ENCODE measurements around the gene RAD9A.
A peak's percentile ranks its signal among the peaks of the same experiment; 100 is the strongest.

The RAD9A gene

DNA sequence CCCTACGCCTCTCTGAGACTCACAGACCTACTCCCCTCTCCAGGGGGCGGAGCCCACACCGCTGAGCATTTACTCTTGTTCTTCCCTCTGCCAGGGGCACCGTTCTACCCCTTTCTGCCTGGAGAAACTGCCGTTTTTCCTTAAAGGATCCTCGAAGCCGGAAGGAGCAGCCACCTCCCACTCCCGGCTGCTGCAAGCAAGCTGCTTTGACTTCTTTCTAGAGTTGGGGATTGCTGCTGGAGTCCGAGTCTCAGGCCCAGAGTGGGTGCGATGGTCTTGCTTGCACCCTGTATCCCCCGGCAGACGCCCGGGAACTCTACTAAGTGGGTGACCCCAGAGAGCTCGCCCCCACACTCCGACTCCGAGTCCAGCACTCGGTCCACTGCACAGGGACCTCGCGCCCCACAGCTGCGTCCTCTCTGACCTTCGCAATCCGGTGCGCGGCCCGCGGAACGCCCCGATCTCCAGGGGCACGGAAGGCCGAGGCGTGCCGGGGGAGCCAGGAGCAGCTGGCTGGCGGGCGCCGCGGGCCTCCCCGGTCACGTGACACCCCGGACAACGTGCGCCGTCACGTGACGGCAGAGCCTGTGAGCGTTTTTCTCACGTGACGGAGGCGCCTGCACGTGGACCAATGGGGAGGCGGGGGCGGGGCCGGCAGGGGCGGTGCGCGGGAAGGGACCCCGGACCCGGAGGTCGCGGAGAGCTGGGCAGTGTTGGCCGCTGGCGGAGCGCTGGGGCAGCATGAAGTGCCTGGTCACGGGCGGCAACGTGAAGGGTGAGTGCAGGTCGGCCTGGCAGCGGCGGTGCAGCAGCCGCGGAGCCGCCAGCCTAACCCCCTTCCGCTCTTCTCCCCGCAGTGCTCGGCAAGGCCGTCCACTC is at the start of gene RAD9A:
Gene RAD9A (plus strand): TSS at position 683 of the 879 bp plus-strand sequence. CDS start 59 bp downstream, at position 742.
- peak; percentile 96 for DNase-seq

DNA sequence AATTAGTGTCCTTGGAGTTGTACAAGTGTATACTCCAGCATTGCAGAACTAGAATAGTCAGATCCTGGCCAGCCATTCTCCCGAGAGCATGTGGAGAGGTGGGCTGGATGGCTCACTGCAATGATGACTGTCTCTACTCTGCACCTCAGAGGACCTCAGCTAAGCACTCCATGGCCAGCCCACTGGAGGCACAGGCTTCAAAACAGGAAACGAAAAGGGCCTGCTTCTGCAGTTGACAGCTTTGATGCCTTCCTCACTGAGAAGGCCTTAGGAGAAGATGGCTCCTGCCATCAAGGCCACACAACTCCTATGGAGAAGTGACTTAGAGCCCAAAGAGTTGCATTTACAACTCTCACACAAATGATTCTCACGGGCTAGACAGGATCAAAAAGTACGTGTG is 47.5 kb upstream of the RAD9A start:
- no peak for DNase-seq

DNA sequence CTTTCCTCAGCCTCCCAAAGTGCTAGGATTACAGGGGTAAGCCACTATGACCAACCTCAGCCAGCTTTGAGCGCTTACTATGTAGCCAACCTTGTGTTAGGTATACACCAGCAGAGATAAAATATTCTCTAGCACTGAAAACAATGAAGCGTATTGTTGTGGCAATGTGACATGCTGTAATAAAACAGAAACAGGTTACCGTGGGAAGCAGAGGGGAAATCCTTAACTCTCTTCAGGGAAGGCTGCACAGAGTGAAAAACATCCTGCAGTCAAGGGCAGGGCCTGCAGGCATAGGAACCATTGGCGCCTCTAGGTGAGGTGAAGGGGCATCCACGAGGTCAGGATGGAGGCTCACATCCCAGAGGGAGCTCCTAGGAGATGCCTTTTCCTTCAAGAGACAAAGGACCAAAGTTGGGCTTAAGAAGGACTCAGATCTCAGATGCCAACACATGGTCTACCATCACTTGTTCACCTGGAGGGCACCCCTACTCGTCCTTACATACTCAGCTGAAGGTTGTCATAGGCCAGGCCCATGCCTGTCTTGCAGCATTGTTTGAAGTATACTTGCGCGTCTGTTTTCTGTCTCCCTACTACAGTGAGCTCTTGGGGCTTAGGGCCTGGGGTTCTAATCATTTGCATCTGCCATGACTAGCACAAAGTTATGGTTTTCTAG is 46.4 kb upstream of the RAD9A start:
- no peak for DNase-seq

DNA sequence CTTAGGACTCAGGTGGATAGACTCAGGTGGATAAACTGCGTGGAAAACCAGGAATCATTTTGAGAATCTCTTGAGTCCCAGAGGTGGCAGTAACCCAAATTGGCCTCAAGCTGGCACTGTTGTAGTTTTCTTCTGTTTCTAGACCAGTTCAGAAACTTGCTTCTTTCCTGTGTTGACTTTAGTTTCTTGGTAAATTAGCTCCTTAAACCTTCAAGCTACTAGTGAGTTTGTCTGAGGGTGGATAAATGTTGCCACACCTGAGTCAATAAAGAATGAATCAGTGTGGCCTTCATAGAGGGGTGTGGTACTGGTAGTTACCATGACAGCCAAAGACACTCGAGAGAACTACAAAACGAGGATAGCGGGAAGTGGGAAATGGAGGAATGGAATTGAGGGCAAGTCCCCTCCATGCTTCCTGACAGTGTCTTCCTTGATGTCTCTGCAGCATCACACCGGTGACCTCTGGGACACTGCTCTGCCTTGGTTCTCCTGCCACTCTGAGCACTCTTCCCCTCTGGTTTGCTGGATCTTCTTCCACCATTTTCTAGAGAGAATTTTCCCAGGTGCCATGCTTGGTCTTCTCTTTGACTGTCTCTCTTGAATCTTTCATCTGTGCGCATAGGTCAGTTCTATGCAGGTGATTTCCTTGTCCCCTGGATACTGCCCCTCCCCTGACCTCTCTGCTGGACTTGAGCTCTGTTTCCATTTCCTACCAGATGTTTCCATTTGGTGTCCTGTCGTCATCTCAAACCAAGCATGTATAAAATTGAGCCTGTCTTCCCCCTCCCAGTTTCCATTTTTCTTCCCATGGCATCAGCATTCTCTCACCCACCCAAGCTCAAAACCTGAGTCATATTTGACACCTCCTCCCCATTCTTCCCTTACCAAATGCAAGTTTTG is 45.6 kb upstream of the RAD9A start:
- peak; percentile 39 for DNase-seq

DNA sequence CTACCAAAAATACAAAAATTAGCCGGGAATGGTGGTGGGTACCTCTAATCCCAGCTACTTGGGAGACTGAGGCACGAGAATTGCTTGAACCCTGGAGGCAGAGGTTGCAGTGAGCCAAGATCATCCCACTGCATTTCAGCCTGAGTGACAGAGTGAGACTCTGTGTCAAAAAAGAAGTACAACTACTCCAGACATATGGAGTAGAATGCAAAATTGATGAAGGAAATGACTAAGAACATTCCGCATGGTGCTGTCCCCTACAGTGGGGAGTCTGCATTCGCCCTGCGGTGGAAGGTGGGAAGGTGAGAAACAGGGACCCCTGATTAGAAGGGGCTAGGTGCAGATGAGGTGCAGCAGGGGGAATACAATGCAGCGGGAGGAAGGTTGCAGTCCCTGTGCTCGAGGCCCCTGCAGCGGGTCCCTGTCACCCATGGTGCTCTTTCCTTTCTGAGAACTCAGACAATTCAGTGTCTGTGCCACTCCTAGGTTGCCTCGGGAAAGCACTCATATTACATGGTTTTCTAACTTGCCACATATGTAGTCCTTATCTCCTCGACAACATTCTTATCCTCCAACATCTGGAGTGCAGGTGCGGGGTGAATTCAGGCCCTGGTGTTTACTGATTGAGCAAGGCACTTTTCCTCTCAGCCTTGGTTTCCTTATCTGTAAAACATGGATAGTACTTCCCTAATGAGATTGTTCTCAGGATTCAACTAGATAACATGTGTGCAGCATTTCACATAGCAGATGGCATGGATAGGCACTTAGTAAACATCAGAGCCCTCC is 43.6 kb upstream of the RAD9A start:
- peak; percentile 84 for DNase-seq

DNA sequence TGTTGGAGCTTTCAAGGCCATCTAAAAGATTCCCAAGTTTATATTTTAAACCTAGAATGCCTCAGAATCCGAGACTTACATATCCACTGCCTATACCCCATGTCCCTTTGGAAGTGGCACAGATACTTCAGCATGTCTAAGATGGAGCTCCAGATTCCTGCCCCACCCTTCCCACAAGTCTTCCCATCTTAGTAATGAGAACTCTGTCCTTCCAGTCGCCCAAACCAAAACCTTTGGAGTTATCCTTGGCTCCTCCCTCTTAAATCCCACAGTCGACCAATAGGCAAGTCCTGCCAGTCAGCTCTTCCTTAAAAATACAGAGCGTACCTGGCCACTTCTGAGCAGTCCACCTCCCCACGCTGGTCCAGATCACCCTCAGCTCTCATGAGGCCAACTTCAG is 42.8 kb upstream of the RAD9A start:
- peak; percentile 40 for DNase-seq

DNA sequence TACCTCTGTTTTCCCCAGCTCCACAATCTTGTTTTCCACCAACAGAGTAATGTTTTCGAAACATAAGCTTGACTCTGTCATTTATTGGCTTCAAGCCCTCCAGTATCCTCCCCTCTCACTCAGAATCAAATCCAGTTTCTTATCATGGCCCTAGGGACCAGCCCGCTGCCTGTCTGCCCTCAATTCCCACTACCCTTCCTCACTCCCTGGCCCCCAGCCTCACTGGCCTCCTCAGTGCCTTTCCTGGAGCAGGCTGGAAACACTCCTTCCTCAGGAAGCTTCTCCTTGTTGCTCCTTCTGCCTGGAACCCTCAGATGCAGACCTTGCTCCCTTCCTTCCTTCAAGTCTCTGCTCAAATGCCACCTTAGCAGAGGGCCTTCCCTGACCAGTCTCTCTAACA is 42.3 kb upstream of the RAD9A start:
- no peak for DNase-seq

DNA sequence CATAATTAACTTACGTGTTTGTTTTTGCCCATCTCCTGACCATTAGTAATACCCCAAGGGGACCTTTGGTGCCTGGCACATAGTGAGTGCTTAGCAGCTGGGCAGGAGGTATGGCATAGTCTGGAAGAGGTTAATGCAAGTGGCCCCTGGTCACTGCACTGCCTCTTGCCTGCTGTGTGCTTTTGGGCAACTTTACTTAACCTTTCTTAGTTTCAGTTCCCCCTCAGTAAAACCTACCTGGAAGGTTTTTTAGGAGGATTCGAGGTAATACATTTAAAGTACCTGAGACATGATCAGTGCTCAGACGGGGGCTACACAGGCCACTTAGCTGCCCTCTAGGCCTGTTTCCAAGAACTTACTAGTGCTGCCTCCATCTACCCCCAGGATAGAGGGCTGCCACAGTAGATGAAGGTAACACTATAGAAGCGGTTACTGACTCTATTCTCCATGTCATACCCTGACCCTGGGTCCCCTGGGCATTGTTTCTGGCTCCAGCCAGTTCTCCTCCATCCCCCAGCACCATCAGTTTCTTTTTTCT is 41.8 kb upstream of the RAD9A start:
- DNase-seq, result no peak

DNA sequence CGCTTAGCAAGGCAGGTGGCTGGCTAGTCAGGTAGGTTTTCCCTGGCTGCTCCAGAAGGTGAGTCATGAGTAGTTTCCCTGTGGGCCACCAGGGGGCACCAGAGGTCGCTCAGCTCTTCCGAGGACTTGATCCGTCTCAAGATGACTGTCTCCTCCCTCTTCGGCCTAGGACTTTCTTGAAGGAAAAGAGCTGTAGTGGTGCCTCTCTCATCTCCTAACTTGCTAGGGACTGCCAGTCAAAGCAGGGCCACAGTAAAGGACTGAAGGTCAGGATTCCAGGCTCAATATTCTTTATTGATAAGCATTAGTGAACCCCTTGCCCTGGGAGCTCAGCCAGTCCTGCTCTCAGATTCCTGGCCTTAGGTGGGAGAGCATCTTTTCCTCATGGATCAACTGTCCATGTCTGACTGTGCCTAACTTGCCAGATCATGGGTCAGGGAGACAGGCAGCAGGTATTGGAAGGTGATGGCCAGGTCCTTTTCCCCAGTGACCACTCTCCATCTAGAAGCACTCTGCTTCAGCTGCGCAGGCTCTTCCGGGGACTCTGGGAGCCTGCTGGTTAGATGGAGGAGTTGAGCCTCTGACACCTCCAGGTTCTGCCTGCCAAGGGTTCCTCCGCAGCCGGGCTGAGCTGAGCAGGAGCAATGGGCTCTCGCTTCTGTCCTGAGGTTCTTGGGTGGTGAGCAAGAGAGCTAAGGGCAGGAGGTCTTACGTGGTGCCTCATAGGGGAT is 40.3 kb upstream of the RAD9A start:
- DNase-seq, result peak; percentile 78

DNA sequence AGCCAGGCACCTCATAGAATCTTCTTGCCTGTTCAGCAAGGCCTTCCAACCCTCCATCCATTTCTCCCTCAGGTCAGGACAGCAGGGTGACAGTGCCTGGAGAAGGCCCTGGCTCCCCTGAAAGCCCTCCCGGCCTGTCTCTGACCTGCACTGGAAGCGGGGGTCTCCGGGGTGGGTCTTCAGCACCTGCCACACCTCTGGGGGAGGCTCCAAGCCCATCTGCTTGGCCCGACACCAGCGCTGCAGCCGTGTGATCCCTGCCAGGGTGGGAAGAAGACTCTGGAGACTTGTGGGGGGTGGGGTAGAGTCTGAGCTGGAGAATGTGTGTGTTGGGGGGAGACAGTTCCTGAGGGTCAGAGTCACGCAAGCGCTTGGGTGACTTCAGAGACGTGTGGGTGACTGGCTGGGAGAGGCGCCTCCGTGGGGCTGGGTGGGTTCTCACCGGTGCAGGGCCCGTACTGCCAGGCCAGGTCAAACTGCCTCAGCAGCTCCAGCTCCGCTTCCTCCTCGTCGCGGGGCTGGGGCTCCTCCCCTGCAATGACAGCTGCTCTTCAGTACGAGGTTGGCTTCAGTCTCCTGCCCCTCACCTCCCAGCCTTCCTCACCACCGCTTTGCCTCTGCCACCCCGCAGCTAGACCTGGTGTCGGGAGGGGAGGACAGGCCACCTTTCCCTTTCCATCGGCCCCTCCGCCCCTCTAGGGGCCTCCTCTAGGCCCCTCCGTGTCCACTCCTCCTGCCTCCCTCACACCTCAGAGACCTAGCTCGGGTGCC is 39.1 kb upstream of the RAD9A start:
- peak; percentile 59 for DNase-seq

DNA sequence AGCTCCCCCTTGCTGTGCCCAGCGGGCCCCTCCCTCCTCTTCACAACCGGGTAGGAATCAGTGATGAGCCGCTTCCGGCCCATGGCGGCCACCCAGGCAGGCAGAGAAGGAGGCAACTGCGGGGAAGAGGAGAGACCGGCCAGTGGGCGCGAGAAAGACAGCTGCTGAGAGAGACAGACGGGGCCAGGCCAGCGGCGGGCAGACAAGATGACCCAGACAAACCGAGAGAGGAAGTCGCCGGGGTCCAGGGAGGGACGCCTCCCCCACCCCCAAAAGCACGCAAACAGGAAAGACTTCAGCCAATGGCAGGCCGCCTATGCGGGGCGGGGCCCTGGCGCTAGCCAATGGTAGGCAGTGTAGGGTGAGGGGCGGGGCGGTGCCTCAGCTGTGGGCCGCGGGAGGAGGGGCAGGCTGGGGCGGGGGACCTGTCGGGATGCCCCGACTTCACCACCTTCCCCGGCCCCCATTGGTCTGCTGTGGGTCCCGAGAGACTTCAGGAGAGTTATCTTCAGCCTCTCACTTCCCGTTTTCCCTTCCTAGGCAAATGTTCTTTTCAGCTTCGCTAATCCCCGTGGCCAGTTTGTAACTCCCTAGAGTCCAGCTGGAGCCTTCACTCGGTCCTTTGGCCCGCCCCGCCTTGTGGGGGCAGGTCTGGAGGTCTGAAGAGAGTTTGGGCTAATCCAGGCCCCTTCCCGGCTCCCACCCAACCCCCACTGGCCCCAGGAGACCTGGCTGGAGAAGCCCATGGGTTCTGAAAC is 38.3 kb upstream of the RAD9A start, which contains the start of gene POLD4:
Gene POLD4 (minus strand): TSS at position 230 of the 758 bp plus-strand sequence. CDS start 147 bp downstream, at position 83.
- DNase-seq, result peak; percentile 96

DNA sequence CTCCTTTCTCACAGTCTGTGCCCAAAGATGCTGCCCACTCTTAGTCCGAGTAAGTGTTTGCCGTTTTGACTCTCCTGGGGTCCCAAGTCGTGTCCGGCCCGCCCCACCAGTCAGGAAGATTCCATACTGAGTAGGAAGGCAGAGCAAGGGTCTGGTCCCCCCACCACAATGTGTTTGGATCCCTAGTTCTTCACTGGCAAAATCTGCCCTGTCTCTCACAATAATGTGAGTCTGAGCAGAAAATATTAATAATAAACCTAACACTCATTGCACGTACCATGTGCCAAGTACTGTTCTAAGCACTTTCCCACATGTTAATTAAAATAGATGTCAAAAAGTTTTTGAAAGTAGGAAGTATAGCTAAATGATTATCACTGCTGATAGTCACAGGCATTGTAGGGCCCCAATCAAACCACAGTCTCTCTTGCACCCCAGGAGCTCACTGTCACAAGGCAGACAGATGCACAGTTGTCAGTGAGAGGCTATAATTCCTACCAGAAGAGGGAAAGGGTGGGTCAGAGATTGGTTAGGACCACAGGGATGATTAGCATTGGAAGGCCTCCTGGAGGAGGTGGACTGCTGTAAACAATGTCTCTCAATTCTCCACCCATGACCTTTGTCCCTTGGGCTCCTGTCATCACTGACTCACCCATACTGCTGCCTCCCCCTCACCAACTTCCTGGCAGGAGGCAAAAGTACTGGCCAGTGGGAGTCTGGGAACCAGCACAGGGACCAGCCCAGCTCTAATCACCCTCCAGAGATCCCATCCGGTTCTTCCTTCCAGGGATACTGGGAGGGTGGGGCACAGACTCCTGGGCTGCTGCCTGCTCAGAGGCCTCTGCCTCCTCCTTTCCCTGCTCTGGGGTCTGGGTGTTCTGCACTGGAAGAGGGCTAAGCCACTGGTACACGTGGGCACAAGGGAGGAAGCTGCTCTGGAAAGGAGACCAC is 37.4 kb upstream of the RAD9A start:
- peak; percentile 60 for DNase-seq

DNA sequence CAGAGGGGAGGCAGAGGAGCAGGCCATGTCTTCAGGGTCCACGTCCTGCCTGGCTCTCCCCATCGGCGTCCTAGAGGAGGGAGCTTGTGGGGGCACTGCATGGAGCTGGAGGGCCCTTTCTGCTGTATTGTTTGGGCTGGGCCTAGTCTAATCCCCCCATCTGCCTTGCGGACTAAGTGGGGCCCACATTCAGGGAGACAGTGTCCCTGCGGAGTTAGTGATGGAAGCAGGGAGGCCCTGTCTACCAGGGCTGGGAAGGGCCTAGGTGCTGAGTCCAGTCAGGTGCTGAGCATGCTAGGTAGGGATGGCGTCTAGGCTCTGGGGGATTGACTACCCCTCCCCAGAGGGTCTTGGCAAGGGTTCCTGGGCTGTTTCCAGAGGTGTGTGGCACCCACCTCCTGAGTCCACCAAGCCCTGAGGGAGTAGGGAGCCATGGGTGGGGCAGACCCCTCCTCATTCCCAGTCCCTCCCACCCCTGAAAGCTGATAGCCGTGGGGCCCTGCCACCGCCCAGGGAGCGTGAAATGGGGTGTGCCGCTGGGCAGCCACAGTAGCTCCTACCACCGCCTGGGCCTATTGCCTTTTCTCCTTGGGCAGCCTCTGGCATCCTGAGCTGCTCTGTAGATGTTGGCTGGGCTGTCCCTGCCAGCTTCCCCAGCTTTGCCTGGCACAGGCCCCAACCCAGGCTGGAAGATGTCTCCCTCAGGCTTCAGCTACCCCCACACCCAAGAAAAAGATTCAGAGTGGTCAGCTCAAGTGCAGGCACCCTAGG is 36.6 kb upstream of the RAD9A start:
- peak; percentile 52 for DNase-seq

DNA sequence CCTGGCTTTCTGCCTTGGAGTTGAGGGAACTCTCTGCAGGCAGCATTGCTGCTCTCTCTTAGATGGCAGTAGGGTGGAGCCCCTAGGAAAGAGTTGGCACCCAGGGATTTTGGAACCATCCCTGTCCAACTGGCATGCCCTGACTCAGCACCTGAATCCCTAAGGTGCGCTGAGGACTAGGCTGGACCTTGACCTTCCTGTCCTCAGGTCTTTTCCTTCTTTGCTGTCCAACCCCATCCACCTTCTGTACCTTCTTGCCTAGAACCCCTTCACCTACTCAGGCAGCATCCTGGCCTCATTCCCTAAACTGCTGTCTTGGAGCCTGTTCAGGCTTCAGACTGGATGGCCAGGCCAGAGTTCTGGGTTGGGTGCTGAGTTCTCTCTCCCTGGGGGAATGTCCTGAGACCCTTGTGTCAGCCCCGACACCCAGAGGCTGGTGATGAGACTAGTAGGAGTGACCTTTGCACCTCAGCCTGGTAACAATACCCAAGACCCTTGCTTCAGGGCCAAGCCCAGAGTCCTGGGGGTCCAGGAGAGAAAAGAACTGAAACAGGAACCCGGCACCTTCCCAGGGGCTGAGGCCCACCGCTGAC is 35.9 kb upstream of the RAD9A start:
- no peak for DNase-seq

DNA sequence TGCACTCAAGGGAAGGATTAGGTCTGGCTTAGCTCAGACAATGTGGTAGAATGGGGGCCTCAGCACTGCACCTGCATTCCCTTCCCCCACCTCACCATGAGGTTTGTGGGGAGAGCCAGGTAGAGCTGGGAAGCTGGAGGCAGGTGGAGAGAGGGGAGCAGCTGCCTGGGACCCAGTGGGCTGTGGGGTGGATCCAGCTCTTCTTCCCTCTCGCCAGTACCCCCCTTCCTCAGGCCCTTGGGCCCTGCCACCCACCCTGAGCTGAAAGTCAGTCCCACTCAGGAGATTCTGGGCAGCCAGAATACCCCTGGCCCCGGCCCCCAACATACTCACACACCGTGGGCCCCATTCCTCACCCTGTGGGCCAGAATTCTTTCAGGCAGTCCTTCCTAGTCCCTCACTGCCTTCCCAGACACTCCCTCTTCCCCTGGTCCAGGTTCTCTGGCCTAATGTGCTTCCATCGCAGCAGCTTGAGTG is 35.4 kb upstream of the RAD9A start:
- DNase-seq, result peak; percentile 21

DNA sequence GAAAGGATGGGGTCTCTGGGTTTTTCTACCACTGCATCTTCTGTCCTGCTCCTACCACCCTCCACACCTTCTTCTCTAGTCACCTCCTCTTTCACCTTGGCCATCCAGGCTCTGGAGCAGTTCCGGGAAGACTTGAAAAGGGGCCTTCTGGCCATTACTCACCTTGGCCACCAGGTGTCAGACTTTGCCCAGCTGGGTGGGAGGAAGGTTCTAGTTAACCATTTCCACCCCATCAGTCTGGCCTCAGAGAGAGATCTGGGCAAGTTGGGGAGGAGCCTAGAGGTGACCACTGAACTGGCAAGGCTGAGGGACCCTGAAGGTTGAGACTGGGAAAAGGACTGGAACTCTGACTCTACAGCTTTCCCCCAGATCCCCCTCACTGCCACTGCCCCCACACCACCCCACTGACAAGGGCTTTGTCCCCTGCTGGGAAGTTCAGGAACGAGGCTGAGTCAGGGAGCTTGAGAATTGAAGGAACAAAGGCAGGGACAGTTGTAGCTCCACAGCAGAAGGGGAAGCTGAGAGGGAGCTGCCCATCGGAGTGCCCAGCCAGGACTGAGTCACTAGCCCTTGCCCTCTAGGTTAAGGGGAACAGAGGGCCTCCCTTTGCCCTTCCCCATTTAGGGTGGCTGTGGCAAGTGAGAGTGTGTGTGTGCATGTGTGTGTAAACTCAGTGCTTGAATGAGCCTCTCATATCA is 34.8 kb upstream of the RAD9A start:
- peak; percentile 83 for DNase-seq
